DMS153 treated with DMSO at 0.1 percent for 48 hours (cell line): ENCODE measurements around the gene EIF3D.

Experiments
- DNase-seq: peaks from one replicate; lab custom pipeline; 2025; ENCODE audit not compliant: unreplicated experiment; lab: John Stamatoyannopoulos, UW

EIF3D gene

DNA sequence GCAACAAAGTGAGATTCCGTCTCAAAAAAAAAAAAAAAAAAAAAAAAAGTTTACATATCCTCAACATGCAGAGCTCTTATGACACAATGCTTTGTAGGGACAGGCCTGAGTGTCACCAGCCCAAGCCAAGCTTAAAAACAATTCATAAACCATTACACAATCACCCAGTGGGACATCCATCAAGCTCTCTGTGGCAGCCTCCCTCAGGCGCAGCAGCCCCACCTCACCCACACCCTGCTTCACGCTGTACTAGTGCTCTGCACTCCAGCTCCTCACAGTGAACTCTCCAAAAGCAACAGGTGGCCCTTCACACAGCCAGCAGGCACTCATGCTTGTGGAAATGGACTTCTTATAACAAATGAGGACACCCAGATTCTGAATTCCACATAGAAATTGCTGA lies 18.6 kb downstream of the EIF3D start:
- DNase-seq: no peak

DNA sequence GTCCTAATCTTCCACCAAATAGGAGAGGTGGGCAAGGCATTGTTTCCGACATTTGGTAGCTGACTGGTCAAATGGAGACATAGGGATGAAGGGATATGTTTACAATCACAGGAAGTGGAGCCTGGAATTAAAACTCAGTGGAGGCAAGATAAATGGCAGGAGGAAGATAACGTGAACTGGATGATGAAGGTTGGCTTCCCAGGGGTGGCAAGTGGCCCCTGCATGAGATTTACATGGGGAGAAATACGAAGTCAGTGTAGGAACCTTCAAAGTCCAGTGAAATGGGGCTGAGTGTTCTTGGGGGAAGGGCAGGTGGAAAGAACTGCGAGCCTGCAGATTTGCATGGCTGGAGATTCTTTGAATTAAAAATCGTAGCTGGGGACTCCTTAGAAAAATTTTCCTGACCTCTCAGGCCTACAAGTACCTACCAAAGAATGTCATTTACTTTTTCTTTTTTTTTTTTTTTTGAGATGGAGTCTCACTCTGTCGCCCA lies 21.4 kb downstream of the EIF3D start:
- DNase-seq: no peak

DNA sequence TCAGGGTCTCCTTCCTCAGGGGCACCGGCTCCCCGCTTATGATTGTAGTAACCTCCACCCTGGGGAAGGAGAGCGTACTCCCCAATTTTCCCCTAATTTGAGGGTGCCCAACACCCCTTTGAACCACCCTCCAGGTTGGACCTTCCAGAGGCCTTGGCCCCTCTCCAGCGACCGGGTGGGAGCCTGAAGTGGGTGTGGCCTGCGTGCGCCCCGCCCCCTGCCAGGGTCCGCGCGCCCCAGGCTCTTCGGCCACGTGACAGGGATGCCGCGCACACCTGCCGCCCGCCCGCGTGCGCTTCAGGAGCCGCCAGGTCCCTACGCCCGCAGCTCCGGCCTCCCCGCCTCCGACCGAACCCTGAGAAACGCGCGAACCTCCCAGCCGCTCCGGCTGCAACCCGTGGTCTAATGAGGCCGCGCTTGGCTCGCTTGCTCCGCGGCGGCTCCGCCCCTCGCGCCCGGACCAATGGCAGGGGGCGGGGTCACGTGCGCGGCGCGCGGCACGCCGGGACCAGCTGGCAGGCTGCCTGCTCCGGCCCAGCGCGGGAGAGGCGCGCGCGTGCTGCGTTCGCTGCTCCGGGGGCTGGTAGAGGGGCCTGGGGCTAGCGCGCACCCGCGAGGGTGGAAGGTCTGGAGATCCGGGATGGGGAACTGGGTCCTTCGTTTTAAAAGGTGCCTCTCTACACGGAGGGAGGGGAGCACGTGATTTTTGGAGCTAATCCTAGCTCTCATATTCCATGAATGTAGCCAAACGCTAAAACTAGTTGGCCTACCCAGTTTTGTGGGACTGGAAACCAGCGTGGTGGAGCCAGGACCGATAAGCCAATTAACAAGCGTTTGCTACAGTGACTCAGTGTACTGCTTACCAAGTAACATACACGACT lies 22.1 kb downstream of the EIF3D start, which contains the start of gene FOXRED2:
FOXRED2 (minus strand) TSS at position 404 of the 881 bp plus-strand sequence. CDS start 618 bp downstream, outside the sequence.
- peak; percentile 83 for DNase-seq

GRCh38 chr22:36505998-36506635 lies 22.8 kb downstream of the EIF3D start:
- no peak for DNase-seq

DNA sequence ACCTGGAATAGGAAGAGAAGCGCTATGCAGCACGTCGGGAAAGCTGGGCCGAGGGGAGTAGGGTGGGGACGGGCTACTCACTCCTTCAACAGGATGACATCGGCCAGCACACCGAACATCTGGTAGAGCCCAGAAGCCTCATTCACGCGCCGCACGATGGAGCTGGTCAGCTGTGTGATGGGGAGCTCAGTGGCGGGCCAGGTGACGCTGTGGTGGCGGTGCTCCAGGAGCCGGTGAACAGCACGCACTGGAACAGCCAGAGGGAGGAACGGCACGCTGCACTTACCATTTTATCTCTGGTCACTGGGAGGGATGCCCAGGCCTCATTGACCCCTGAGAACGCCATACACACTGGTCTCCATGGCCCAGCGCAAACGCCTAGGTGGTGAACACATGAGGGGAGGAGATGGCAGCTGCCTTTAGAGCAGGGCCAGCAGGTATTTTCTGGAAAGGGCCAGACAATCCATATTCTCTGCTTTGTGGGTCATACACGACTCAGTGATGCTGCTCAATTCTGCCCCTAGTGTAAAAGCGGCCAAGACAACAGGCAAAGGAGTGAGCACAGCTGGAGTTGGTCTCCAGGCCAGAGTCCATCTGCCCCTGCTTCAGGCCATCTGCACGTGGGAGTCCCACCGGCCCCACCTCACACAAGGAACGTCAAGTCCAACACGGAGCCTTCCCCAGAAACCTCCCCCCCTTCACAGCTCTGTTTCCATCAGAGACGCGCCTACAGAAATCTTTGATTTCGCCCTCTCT lies 30.9 kb downstream of the EIF3D start:
- no peak for DNase-seq

DNA sequence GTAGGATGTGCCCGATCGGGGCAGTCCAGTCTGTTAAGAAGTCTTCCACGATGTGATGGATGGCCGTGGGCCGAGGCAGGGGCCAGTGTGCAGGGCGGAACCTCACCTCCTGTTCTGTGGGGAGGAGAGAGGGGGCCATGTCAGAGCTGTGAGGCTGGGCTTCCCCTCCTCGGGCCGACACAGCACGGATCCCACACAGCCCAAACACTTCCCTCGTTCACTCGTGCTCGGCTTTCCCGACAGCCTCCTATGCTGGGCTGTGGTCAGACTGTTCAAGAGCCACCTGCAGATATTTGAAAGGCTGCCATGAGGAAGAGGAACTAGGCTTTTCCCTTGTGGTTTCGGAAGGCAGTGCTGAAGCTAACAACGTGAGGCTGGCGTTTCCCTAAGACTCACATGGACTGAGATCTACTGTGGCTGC lies 35.3 kb downstream of the EIF3D start:
- DNase-seq: no peak

DNA sequence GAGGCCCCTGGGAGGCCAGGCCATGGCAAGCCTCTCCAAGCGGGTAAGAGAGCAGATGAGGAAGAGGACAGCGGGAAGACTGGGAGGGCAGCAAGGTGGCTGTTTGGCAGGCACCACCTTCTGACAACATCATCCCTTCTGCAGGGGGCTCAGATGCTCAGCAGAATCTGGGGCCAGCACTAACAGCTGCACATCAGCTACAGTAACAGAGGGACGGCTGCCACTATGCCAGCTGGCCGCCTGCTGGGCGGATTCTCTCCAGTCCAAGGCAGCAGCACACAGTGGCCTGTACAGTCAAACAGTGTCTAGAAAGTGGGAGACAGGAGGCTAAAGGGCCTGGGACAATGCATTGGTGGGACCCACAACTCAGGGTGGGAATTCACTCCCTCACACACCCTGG lies 36.9 kb downstream of the EIF3D start:
- no peak for DNase-seq

GRCh38 chr22:36491155-36491554 lies 37.8 kb downstream of the EIF3D start:
- DNase-seq: no peak

DNA sequence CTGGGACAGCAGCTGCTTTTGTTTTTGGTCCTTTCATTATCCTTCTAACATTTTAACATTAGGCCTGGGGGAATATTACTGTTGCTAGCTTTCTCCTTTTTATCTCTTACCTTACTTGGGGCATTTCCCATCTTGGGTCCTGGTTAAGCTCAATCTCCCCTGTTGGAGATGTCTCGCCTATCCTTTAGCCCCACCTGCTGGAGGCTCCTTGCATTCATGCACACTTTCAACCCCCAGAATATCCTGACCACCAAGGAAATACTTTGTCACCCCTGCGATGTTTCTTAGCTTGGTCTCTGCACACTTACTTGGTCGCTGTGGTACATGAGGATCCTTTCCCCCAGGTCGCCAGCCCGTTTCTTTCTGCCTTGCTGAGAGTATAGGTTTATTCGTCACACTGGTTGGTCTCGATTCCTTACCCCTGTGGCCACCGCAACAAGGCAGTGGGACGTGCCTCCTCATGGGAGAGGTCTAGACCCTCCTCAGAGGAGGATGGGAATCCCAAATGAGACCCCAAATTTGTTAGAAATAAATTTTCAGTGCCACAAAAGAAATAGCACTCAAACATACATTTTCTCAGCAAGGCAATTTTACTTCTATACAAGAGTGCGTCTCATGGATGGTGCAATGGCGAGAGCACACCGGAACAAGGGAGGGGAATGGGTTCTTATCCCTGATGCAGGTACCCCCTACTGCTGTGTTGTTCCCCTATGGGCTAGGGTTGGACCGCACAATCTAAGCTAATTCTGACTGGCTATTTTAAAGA lies 42.2 kb downstream of the EIF3D start:
- DNase-seq: no peak

DNA sequence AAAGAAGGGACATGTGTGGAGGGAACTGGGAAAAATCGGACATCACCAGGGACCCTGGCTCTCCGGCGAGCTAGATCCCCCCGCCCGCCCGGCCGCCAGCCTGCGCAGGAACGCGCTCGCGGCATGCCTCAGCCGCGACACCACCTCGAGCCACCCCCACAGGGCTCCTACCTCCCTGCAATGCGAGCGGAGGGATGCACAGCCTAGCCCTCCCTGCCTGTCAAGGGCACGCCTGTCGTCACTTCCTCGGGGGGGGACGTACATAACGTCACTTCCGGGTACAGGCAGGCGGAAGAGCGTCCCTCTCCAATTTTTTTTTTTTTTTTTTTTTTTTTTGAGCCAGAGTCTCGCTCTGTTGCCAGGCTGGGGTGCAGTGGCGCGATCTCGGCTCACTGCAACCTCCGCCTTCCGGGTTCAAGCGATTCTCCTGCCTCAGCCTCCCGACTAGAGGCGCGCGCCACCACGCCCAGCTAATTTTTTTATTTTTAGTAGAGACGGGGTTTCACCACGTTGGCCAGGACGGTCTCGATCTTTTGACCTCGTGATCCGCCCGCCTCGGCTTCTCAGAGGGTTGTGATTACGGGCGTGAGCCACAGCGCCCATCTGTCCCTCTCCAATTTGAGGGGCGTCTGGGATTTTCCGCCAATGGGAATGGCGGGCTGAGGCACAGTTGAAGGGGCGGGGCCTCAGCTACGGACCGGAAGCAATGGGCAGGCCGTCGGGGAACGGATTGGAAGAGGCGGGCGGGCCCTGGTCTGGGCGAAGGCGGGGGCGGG lies 47.4 kb downstream of the EIF3D start, which contains the start of gene TXN2:
TXN2 (minus strand) TSS at position 248 of the 776 bp plus-strand sequence. CDS start 803 bp downstream, outside the sequence.
- peak; percentile 94 for DNase-seq

DNA sequence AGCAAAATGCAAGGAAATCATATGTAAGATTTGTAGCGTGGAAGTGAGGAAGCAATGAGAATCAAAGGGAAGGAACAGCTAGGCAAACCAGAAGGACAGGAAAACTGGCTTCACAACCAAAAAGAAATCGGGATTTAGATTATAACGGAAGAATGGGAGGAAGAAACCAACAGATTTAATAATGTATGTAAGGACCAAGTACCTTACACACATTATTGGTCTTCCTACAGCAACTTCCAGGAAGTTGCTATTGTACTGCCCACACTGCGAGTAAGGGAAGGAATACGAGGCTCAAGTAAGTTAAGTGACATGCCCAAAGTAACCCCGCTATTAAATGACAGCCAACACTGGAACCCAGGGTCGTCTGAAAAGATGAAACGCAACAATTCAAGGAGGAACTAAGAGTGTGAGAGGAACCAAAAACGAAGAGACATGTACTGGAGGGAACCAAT lies 48.0 kb downstream of the EIF3D start:
- peak; percentile 61 for DNase-seq

DNA sequence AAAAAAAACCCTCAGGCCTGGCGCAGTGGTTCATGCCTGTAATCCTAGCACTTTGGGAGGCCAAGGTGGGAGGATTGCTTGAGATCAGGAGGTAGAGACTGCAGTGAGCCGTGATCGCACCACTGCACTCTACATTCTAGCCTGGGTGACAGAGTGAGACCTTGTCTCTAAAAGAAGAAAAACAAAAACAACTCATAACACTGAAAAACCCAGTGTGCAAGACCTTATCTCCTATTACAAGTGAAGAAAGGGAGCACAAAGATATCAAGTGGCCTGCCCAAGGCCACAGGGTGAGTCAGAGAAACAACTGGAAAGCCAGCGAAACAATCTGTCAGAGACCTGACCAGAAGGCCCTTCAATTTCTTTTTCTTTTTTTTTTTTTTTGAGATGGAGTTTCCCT lies 50.0 kb downstream of the EIF3D start:
- DNase-seq: no peak

- no peak for DNase-seq
Observed at GRCh38 chr22:36475341-36475740, 53.6 kb downstream of the EIF3D start.

GRCh38 chr22:36472689-36473088 lies 56.3 kb downstream of the EIF3D start:
- DNase-seq: no peak

DNA sequence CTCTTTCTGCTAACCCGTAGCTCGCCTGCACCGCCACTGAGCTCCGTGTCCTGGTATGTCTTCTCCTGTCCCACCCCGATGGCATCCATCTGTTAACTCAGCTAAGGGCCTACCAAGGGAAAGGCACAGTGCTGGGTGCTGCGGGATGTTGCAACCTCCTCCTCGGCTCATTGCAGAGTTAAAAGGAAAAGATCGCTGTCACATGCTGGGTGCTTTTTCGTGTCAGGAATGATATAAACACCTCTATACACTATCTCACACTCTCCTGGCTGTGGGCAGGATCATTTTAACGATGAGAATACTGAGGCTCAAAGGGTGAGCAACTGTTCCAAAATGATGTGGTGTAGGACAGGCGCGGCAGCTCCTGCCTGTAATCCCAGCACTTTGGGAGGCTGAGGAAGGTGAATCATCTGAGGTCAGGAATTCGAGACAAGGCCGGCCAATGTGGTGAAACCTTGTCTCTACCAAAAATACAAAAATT lies 57.6 kb downstream of the EIF3D start:
- DNase-seq: no peak

DNA sequence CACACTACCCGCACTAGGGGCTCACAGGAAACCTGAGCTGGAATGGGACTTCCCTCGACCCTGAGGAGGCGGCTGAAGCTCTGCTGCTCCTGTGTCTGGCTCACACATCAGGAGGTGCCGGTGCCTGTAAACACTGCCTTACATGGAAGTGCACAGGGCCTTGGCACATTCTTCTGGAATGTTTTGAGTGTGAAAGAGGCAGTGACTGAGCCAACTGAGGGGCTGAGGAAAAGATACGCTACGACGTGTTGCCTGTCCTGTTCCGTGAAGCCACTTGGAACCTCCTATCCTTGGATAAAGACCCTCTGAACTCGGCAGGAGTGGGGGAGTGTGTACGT lies 58.0 kb downstream of the EIF3D start:
- no peak for DNase-seq

GRCh38 chr22:36470162-36470993 lies 58.6 kb downstream of the EIF3D start:
- peak; percentile 75 for DNase-seq

GRCh38 chr22:36469094-36469710 lies 59.8 kb downstream of the EIF3D start:
- DNase-seq: no peak
